Esophagus (tissue), 2 donors: ENCODE results near the gene SLFN12. TPM values are rescaled to one million over a fixed set of nuclear protein-coding genes. Genes with fewer than 3 reads are reported as not detected.

Experiments used
- H3K27ac ChIP-seq, 2 donors: one replicate each; pipeline ENCODE4 v1.5.1; 2013; ENCODE audit warnings: low read depth in 2 of 2, mild to moderate bottlenecking in 2 of 2, inconsistent platforms in 1 of 2, low read length in 1 of 2, moderate library complexity in 1 of 2
- H3K27me3 ChIP-seq, 2 donors: one replicate each; pipeline ENCODE4 v1.6.1; 2013; ENCODE audit warnings: low read length in 2 of 2, control low read depth in 1 of 2, mild to moderate bottlenecking in 1 of 2; ENCODE audit not compliant: insufficient read depth in 2 of 2, control insufficient read depth in 1 of 2
- H3K36me3 ChIP-seq, 2 donors: one replicate each; pipeline ENCODE4 v1.6.1; 2013; ENCODE audit warnings: low read length in 1 of 2; ENCODE audit not compliant: control insufficient read depth in 2 of 2, insufficient read depth in 2 of 2
- H3K4me1 ChIP-seq, 2 donors: one replicate each; pipeline ENCODE4 v1.6.1; 2013; ENCODE audit warnings: low read length in 1 of 2; ENCODE audit not compliant: control insufficient read depth in 2 of 2, insufficient read depth in 2 of 2
- H3K4me3 ChIP-seq, 2 donors: one replicate each; pipeline ENCODE4 v1.5.1; 2013; ENCODE audit warnings: low read length in 2 of 2, mild to moderate bottlenecking in 2 of 2, low read depth in 1 of 2, moderate library complexity in 1 of 2
- H3K9me3 ChIP-seq, 2 donors: one replicate each; pipeline ENCODE4 v1.6.1; 2013; ENCODE audit warnings: mild to moderate bottlenecking in 2 of 2, low read depth in 1 of 2, low read length in 1 of 2, moderate library complexity in 1 of 2; ENCODE audit not compliant: control insufficient read depth in 2 of 2, insufficient read depth in 1 of 2
- WGBS, 2 donors: extraction: QIAGEN DNeasy Blood & Tissue Kit; methylation state at CpG; one replicate each; pipeline ENCODE4 v1.1.7; 2013; 5-methylcytosine and 5-hydroxymethylcytosine counted together
- polyA plus RNA-seq, 2 donors: library from polyadenylated mRNA; stranded (reverse); fragments of 200-250 nt; gene quantifications; one replicate each; pipeline ENCODE4 v1.2.3, GENCODE V29; 2013
- donor health status: healthy with polysubstance abuse.
- donor health status: Bipolar disorder and iron deficiency.

SLFN12 gene
- polyA plus RNA-seq, 2 donors: 1.9 to 2.0 TPM

DNA sequence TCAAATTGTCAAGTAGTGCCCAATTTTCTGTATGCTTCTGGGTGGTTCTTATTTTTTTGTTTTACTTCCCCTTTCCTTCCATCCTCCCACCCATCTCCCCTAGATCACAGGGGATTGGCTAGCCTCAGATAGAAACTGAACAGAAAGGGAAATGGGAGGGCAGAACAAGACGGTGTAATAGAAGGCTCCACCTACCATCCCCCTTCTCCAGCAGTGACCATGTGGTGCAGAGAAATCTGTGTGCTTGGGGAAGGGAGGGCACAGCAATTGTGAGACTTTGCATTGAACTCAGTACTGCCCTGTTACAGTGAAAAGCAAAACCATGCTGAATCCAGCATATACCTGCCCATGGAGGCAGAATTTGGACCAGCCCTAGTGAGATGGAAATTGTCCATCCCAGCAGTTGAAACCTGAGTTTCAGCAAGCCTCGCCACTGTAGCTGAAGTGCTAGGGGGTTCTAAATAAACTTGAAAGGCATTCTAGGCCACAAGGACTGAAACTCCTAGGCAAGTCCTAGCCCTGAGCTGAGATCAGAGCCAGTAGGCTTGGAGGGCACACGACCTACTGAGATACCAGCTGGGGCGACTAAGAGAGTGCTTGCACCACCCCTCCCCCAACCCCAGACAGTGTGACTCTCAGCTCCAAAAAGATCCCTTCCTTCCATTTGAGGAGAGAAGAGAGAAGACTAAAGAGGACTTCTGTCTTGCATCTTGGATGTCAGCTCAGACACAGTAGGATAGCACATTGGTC, 64.0 kb downstream of the SLFN12 start:
- Histone ChIP-seq H3K27ac (no peak overlapping the region), H3K9me3 (no peaks in the 10 kb centered on the region), H3K36me3 (no peaks in the 10 kb centered on the region), H3K4me3 (no peak overlapping the region), H3K4me1 (peaks cover 0 to under 1% of the 10 kb centered on the region in 2 donors), H3K27me3 (no peaks in the 10 kb centered on the region)
- WGBS, 2 donors: 60 to 67% methylated on average over 4 of the region's 4 CpGs

DNA sequence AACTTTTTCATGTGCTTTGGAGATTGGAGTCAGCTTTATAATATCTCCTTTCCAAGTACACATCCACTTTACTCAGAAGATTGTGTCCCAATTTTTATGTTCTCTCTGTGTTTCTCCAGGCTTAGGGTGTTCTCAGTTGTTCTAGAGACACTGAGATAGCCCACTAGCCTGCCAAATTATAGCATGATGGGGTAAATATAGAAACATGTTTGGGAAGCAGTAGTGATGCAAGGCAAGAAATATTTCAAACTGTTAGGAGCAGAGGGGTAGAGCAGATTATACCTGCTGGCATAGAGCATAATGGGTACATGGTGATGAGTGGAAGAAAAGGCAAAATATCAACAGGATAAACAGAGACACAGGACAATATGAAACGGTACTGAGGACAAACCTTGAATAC, 71.3 kb downstream of the SLFN12 start:
- Histone ChIP-seq H3K4me1 (no peaks in the 10 kb centered on the region), H3K27ac (no peak overlapping the region), H3K36me3 (no peaks in the 10 kb centered on the region), H3K4me3 (no peak overlapping the region), H3K9me3 (no peaks in the 10 kb centered on the region), H3K27me3 (no peaks in the 10 kb centered on the region)
- 50 to 70% methylated on average over 1 of the region's 1 CpG for WGBS, 2 donors

Other genes starting within 250 kb of the SLFN12 start
- gene SLC35G3, start 238.1 kb downstream of the SLFN12 start, polyA plus RNA-seq: not detected
- gene SLFN5, start 189.4 kb downstream of the SLFN12 start, polyA plus RNA-seq: 1 to 10 TPM; 2.8 to 3.1 TPM
- gene SLFN11, start 58.9 kb downstream of the SLFN12 start, polyA plus RNA-seq: 1 to 10 TPM; 2.7 to 3.0 TPM
- gene SLFN13, start 16.3 kb upstream of the SLFN12 start, polyA plus RNA-seq: 1 to 10 TPM; 3.7 to 6.0 TPM
- gene SLFN12L, start 105.2 kb upstream of the SLFN12 start, polyA plus RNA-seq: under 1 TPM; 0.25 to 0.55 TPM
- not detected for gene SLFN14, start 128.3 kb upstream of the SLFN12 start, polyA plus RNA-seq
- 1 to 10 TPM; 2.4 TPM for gene PEX12, start 146.1 kb upstream of the SLFN12 start, polyA plus RNA-seq
- 10 to 100 TPM; 13.2 to 14.3 TPM for gene AP2B1, start 154.8 kb upstream of the SLFN12 start, polyA plus RNA-seq